SKM-1 (cell line): Measurements from ENCODE around the gene LPP.

Source experiments
- DNase-seq: peaks from one replicate; lab custom pipeline; 2025; ENCODE audit not compliant: unreplicated experiment; lab: John Stamatoyannopoulos, UW

The LPP gene

GRCh38 chr3:188817935-188818269, 663.9 kb downstream of the LPP start:
- peak; percentile 32 for DNase-seq

- no peak for DNase-seq
Observed at GRCh38 chr3:188818282-188818681, 664.3 kb downstream of the LPP start.

- peak; percentile 66 for DNase-seq
Observed at GRCh38 chr3:188819939-188820338, 666.0 kb downstream of the LPP start.

- DNase-seq: peak; percentile 83
Observed at GRCh38 chr3:188822004-188822403, 668.0 kb downstream of the LPP start.

- DNase-seq: no peak
Observed at GRCh38 chr3:188822411-188822810, 668.5 kb downstream of the LPP start.

- DNase-seq: no peak
Observed at GRCh38 chr3:188824566-188824965, 670.6 kb downstream of the LPP start.

- DNase-seq: no peak
Observed at GRCh38 chr3:188825901-188826300, 671.9 kb downstream of the LPP start.

- no peak for DNase-seq
Observed at GRCh38 chr3:188826574-188826973, 672.6 kb downstream of the LPP start.

GRCh38 chr3:188827103-188827502, 673.1 kb downstream of the LPP start:
- no peak for DNase-seq

- no peak for DNase-seq
Observed at GRCh38 chr3:188827576-188827975, 673.6 kb downstream of the LPP start.

GRCh38 chr3:188829130-188829529, 675.2 kb downstream of the LPP start:
- no peak for DNase-seq

GRCh38 chr3:188829576-188829975, 675.6 kb downstream of the LPP start:
- no peak for DNase-seq

- peak; percentile 22 for DNase-seq
Observed at GRCh38 chr3:188830893-188831292, 676.9 kb downstream of the LPP start.

GRCh38 chr3:188832146-188832545, 678.2 kb downstream of the LPP start:
- no peak for DNase-seq

- DNase-seq: no peak
Observed at GRCh38 chr3:188832961-188833721, 679.2 kb downstream of the LPP start.

GRCh38 chr3:188834349-188834748, 680.4 kb downstream of the LPP start:
- no peak for DNase-seq

GRCh38 chr3:188839187-188839695, 685.3 kb downstream of the LPP start:
- no peak for DNase-seq

GRCh38 chr3:188840290-188840689, 686.3 kb downstream of the LPP start:
- DNase-seq: no peak

- no peak for DNase-seq
Observed at GRCh38 chr3:188841906-188842305, 687.9 kb downstream of the LPP start.

- peak; percentile 80 for DNase-seq
Observed at GRCh38 chr3:188842639-188843038, 688.7 kb downstream of the LPP start.

GRCh38 chr3:188844096-188844495, 690.1 kb downstream of the LPP start:
- no peak for DNase-seq

- DNase-seq: no peak
Observed at GRCh38 chr3:188845514-188845913, 691.6 kb downstream of the LPP start.

GRCh38 chr3:188848947-188849346, 695.0 kb downstream of the LPP start:
- DNase-seq: no peak
